Hepatocyte (in vitro differentiated cells): ENCODE data around the gene PRDM1. TPM values are rescaled to one million over a fixed set of nuclear protein-coding genes. Genes with fewer than 3 reads are reported as not detected.

Experiments used
- DNase-seq: peaks from one replicate; pipeline ENCODE4 v3.0.0-alpha.2; 2016; ENCODE audit warnings: low spot score
- H2AFZ ChIP-seq: fragments of 200-600 bp; sonication (generic); 2 replicates; pipeline ENCODE4 v1.6.0; 2016; ENCODE audit warnings: antibody characterized with exemption, mild to moderate bottlenecking
- H3K27ac ChIP-seq: fragments of 200-600 bp; sonication (generic); 2 replicates; pipeline ENCODE4 v1.5.1; 2016; ENCODE audit warnings: mild to moderate bottlenecking
- H3K27me3 ChIP-seq: fragments of 200-600 bp; sonication (generic); 2 replicates; pipeline ENCODE4 v1.6.1; 2016
- H3K36me3 ChIP-seq: fragments of 200-600 bp; sonication (generic); replicated peaks from 2 replicates; pipeline ENCODE4 v1.5.1; 2016; ENCODE audit warnings: low read depth; ENCODE audit not compliant: insufficient read depth
- H3K4me1 ChIP-seq: fragments of 200-600 bp; sonication (generic); 2 replicates; pipeline ENCODE4 v1.5.1; 2016; ENCODE audit warnings: mild to moderate bottlenecking, moderate library complexity; ENCODE audit not compliant: insufficient read depth
- H3K4me2 ChIP-seq: fragments of 200-600 bp; sonication (generic); 2 replicates; pipeline ENCODE4 v1.6.0; 2016
- H3K4me3 ChIP-seq: fragments of 200-600 bp; sonication (generic); 2 replicates; pipeline ENCODE4 v1.5.1; 2016; ENCODE audit warnings: mild to moderate bottlenecking
- H3K79me2 ChIP-seq: fragments of 200-600 bp; sonication (generic); 2 replicates; pipeline ENCODE4 v1.6.0; 2017; ENCODE audit warnings: mild to moderate bottlenecking
- H3K9me2 ChIP-seq: fragments of 200-600 bp; sonication (generic); replicated peaks from 2 replicates; pipeline ENCODE4 v1.6.0; 2017; ENCODE audit warnings: mild to moderate bottlenecking; ENCODE audit not compliant: insufficient read depth
- H3K9me3 ChIP-seq: fragments of 200-600 bp; sonication (generic); 2 replicates; pipeline ENCODE4 v1.5.1; 2016; ENCODE audit warnings: low read depth, mild to moderate bottlenecking
- H4K20me1 ChIP-seq: fragments of 200-600 bp; sonication (generic); 2 replicates; pipeline ENCODE4 v1.6.0; 2016; ENCODE audit warnings: mild to moderate bottlenecking; ENCODE audit not compliant: insufficient read depth, poor library complexity, severe bottlenecking
- EZH2 ChIP-seq: fragments of 200-600 bp; sonication (generic); IDR thresholded peaks from 2 replicates; pipeline ENCODE4 v1.6.1; 2016; ENCODE audit warnings: antibody characterized with exemption, mild to moderate bottlenecking, borderline replicate concordance
- EZH2phosphoT487 ChIP-seq: fragments of 200-600 bp; sonication (generic); IDR thresholded peaks from one replicate; pipeline ENCODE4 v1.6.1; 2018; ENCODE audit warnings: antibody characterized with exemption, mild to moderate bottlenecking, low read depth, moderate library complexity; ENCODE audit not compliant: unreplicated experiment, severe bottlenecking
- WGBS: methylation state at CpG from one replicate; pipeline ENCODE4 v1.1.6; 2016; ENCODE audit warnings: low lambda C conversion rate; ENCODE audit errors: missing lambda C conversion rate; 5-methylcytosine and 5-hydroxymethylcytosine counted together
- polyA plus RNA-seq: library from polyadenylated mRNA; unstranded; fragments of >200 nt; fragmentation: Nextera tagmentation; extraction: Ambion mirVana; gene quantifications from 2 replicates; pipeline ENCODE4 v1.2.1, GENCODE V29; 2016
- total RNA-seq: library from RNA; depleted of rRNA; stranded (reverse); fragments of >200 nt; gene quantifications from 2 replicates; pipeline ENCODE4 v1.2.3, GENCODE V29; 2014
- TF ChIP-seq, protein P1 (sequence below): fragments of 200-600 bp; sonication (generic); IDR thresholded peaks from 2 replicates; pipeline ENCODE4 v1.5.1; 2016; ENCODE audit warnings: antibody characterized with exemption, mild to moderate bottlenecking; ENCODE audit not compliant: poor library complexity

The PRDM1 gene
- total and polyA plus RNA-seq, 2 experiments from 2014 or later, result 18.0 to 19.3 TPM

- H3K27me3 ChIP-seq, result no peaks in the 10 kb centered on the region
These were observed 11.5 kb downstream of the PRDM1 start for GRCh38 chr6:106097411-106098231.

GRCh38 chr6:106098383-106099234 is 12.5 kb downstream of the PRDM1 start:
- 31% methylated on average over 19 of the region's 19 CpGs for WGBS
- H3K4me1 ChIP-seq, result peaks cover 23% of the 10 kb centered on the region
- H3K36me3 ChIP-seq, result no peaks in the 10 kb centered on the region
- peaks cover 3% of the 10 kb centered on the region for H4K20me1 ChIP-seq
- peaks cover 3% of the 10 kb centered on the region for H3K79me2 ChIP-seq
- peak overlapping the region; percentile 49 for H2AFZ ChIP-seq
- peak; percentile 66 for DNase-seq
- peak overlapping the region; percentile 77 for H3K4me2 ChIP-seq
- H3K4me3 ChIP-seq, result peak overlapping the region; percentile 15
- no peaks in the 10 kb centered on the region for H3K27me3 ChIP-seq
- H3K27ac ChIP-seq, result peak overlapping the region; percentile 85
- no peaks in the 10 kb centered on the region for H3K9me3 ChIP-seq
- TF ChIP-seq, protein P1, sequence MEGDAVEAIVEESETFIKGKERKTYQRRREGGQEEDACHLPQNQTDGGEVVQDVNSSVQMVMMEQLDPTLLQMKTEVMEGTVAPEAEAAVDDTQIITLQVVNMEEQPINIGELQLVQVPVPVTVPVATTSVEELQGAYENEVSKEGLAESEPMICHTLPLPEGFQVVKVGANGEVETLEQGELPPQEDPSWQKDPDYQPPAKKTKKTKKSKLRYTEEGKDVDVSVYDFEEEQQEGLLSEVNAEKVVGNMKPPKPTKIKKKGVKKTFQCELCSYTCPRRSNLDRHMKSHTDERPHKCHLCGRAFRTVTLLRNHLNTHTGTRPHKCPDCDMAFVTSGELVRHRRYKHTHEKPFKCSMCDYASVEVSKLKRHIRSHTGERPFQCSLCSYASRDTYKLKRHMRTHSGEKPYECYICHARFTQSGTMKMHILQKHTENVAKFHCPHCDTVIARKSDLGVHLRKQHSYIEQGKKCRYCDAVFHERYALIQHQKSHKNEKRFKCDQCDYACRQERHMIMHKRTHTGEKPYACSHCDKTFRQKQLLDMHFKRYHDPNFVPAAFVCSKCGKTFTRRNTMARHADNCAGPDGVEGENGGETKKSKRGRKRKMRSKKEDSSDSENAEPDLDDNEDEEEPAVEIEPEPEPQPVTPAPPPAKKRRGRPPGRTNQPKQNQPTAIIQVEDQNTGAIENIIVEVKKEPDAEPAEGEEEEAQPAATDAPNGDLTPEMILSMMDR, result no peak
- TF ChIP-seq EZH2phosphoT487, result no peak
- TF ChIP-seq EZH2, result no peak
- no peaks in the 10 kb centered on the region for H3K9me2 ChIP-seq

More at GRCh38 chr6:106097411-106098231, 11.5 kb downstream of the PRDM1 start:
- Histone ChIP-seq H2AFZ (peak overlapping the region; percentile 49), H3K79me2 (peaks cover 3% of the 10 kb centered on the region), H3K27ac (peak overlapping the region; percentile 85), H3K4me3 (peak overlapping the region; percentile 15), H3K36me3 (no peaks in the 10 kb centered on the region), H3K4me1 (peaks cover 23% of the 10 kb centered on the region), H3K4me2 (peak overlapping the region; percentile 77), H4K20me1 (peaks cover 7% of the 10 kb centered on the region), H3K9me3 (no peaks in the 10 kb centered on the region), H3K9me2 (no peaks in the 10 kb centered on the region)
- TF ChIP-seq EZH2, result no peak
- TF ChIP-seq, protein P1, result no peak
- TF ChIP-seq EZH2phosphoT487, result no peak
- WGBS, result 32% methylated on average over 19 of the region's 19 CpGs
- no peak for DNase-seq

GRCh38 chr6:106099235-106099537 is 13.1 kb downstream of the PRDM1 start:
- no peak overlapping the region for H2AFZ ChIP-seq
- no peak for DNase-seq

More at GRCh38 chr6:106099235-106099537, 13.1 kb downstream of the PRDM1 start:
- Histone ChIP-seq H3K4me3 (no peak overlapping the region), H4K20me1 (peaks cover 3% of the 10 kb centered on the region), H3K9me3 (no peaks in the 10 kb centered on the region), H3K9me2 (no peaks in the 10 kb centered on the region), H3K79me2 (peaks cover 3% of the 10 kb centered on the region), H3K4me2 (peak overlapping the region; percentile 77), H3K4me1 (peaks cover 23% of the 10 kb centered on the region), H3K27me3 (no peaks in the 10 kb centered on the region), H3K27ac (peak overlapping the region; percentile 85), H3K36me3 (no peaks in the 10 kb centered on the region)
- 54% methylated on average over 7 of the region's 7 CpGs for WGBS
- no peak for TF ChIP-seq EZH2phosphoT487
